Measurements from ENCODE around the gene SERINC5. TPM values are rescaled to one million over a fixed set of nuclear protein-coding genes. Genes with fewer than 3 reads are reported as not detected.

Gene SERINC5
- total RNA-seq, 4 donors from 2014 or later = 9.5 to 54.5 (median 22.4) TPM

- intact Hi-C loops (cut with DNase I; ENCODE audit: low total_unique reads) = no loop called here
- no peaks in the 10 kb centered on the region for H3K36me3 ChIP-seq
Observed at GRCh38 chr5:80152778-80153177, 103.1 kb downstream of the SERINC5 start.

GRCh38 chr5:80151890-80152289, 104.0 kb downstream of the SERINC5 start:
- TF ChIP-seq, protein P1, sequence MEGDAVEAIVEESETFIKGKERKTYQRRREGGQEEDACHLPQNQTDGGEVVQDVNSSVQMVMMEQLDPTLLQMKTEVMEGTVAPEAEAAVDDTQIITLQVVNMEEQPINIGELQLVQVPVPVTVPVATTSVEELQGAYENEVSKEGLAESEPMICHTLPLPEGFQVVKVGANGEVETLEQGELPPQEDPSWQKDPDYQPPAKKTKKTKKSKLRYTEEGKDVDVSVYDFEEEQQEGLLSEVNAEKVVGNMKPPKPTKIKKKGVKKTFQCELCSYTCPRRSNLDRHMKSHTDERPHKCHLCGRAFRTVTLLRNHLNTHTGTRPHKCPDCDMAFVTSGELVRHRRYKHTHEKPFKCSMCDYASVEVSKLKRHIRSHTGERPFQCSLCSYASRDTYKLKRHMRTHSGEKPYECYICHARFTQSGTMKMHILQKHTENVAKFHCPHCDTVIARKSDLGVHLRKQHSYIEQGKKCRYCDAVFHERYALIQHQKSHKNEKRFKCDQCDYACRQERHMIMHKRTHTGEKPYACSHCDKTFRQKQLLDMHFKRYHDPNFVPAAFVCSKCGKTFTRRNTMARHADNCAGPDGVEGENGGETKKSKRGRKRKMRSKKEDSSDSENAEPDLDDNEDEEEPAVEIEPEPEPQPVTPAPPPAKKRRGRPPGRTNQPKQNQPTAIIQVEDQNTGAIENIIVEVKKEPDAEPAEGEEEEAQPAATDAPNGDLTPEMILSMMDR (IDR thresholded peaks at IDR 0.05) = no peak
- TF ChIP-seq POLR2A (IDR thresholded peaks at IDR 0.05) = no peak
- intact Hi-C loops (cut with DNase I; ENCODE audit: low total_unique reads) = no loop called here
- Histone ChIP-seq H3K36me3 (no peaks in the 10 kb centered on the region), H3K9me3 (no peaks in the 10 kb centered on the region), H3K27ac (no peak overlapping the region), H3K27me3 (no peaks in the 10 kb centered on the region), H3K4me1 (no peaks in the 10 kb centered on the region), H3K4me3 (no peak overlapping the region)
- no peak for DNase-seq

More at GRCh38 chr5:80152778-80153177, 103.1 kb downstream of the SERINC5 start:
- Histone ChIP-seq H3K27ac (no peak overlapping the region), H3K9me3 (no peaks in the 10 kb centered on the region), H3K4me1 (no peaks in the 10 kb centered on the region), H3K27me3 (no peaks in the 10 kb centered on the region), H3K4me3 (no peak overlapping the region)
- DNase-seq = no peak
- TF ChIP-seq POLR2A (IDR thresholded peaks at IDR 0.05) = no peak
- TF ChIP-seq, protein P1 (IDR thresholded peaks at IDR 0.05) = no peak

- H3K4me3 ChIP-seq = no peak overlapping the region
- TF ChIP-seq POLR2A (IDR thresholded peaks at IDR 0.05) = no peak
- TF ChIP-seq, protein P1 (IDR thresholded peaks at IDR 0.05) = no peak
- no peaks in the 10 kb centered on the region for H3K4me1 ChIP-seq
- H3K27me3 ChIP-seq = no peaks in the 10 kb centered on the region
- DNase-seq = no peak
- H3K9me3 ChIP-seq = no peaks in the 10 kb centered on the region
- intact Hi-C loops (cut with DNase I; ENCODE audit: low total_unique reads) = no loop called here
- H3K27ac ChIP-seq = no peak overlapping the region
- no peaks in the 10 kb centered on the region for H3K36me3 ChIP-seq
Observed at GRCh38 chr5:80150731-80151130, 105.1 kb downstream of the SERINC5 start.

- no peaks in the 10 kb centered on the region for H3K36me3 ChIP-seq
- H3K9me3 ChIP-seq = no peaks in the 10 kb centered on the region
- H3K27me3 ChIP-seq = no peaks in the 10 kb centered on the region
- intact Hi-C loops (cut with DNase I; ENCODE audit: low total_unique reads) = no loop called here
- TF ChIP-seq POLR2A (IDR thresholded peaks at IDR 0.05) = no peak
- TF ChIP-seq, protein P1 (IDR thresholded peaks at IDR 0.05) = no peak
- H3K4me1 ChIP-seq = no peaks in the 10 kb centered on the region
- no peak overlapping the region for H3K27ac ChIP-seq
- no peak overlapping the region for H3K4me3 ChIP-seq
- DNase-seq = no peak
Observed at GRCh38 chr5:80149161-80149609, 106.7 kb downstream of the SERINC5 start.

- TF ChIP-seq, protein P1 (IDR thresholded peaks at IDR 0.05) = no peak
- no peak for TF ChIP-seq POLR2A (IDR thresholded peaks at IDR 0.05)
- intact Hi-C loops (cut with DNase I; ENCODE audit: low total_unique reads) = no loop called here
- H3K27ac ChIP-seq = no peak overlapping the region
- H3K4me3 ChIP-seq = no peak overlapping the region
- no peaks in the 10 kb centered on the region for H3K4me1 ChIP-seq
- no peaks in the 10 kb centered on the region for H3K36me3 ChIP-seq
- no peak for DNase-seq
- no peaks in the 10 kb centered on the region for H3K9me3 ChIP-seq
- H3K27me3 ChIP-seq = no peaks in the 10 kb centered on the region
Observed at GRCh38 chr5:80147119-80147815, 108.6 kb downstream of the SERINC5 start.
